GM18858 (cell line): ENCODE results near the gene AMPH.
A peak's percentile ranks its signal among the peaks of the same experiment; 100 is the strongest.
"Not testable (repeated sequence)": the region's sequence is repeated elsewhere in the genome, so short reads cannot be mapped to it uniquely, and the experiment has no call there.

Experiments used
- ATAC-seq: cut with Tn5 transposase; IDR thresholded peaks from one replicate; pipeline ENCODE4 v1.9.1; 2021; ENCODE audit not compliant: unreplicated experiment

AMPH gene

DNA sequence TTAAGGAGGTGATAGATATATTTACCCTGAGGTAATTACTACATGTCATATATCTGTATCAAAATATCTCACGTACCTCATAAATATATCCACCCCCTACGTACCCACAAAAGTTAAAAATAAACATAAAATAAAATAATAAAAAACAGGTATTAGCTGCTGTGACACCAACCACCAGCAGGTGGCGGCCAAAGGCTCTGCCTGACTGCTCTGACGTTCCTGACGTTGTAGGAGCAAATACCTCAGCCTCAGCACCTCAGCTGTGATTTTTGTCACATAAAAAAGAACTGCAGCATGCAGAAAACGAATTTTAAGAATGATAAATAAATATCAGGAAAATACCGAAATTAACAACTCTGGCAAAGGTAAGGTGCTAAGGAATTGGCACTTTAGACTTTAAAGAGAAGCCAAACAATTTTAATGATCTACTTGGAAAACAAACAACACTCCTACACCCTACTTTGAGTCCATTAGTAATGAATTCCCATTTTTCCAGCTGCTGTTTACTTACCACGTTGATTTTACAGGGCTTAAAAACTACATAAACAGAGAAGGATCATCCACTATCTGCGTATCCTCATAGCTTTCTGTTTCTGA is 232.3 kb downstream of the AMPH start:
- no peak for ATAC-seq

- ATAC-seq = no peak
Observed at GRCh38 chr7:38396852-38397251, 234.3 kb downstream of the AMPH start.

DNA sequence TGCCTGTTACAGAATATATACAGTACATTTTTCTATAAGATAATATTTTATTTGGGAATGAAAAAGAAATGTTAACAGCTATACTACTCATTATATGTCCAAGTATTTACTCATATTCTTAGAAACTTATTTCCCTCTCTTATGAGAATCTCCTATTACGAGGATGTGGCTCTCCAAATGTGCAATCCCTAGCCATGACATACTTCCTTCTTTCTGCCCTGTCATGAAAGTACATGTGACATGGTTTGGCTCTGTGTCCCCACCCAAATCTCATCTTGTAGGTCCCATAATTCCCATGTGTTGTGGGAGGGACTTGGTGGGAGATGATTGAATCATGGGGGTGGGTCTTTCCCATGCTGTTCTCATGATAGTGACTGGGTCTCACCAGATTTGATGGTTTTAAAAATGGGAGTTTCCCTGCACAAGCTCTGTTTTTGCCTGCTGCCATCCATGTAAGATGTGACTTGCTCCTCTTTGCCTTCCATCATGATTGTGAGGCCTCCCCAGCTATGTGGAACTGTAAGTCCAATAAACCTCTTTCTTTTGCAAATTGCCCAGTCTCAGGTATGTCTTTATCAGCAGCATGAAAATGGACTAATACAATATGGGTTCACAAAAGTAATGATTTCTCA is 235.1 kb downstream of the AMPH start:
- ATAC-seq = not testable (repeated sequence)

DNA sequence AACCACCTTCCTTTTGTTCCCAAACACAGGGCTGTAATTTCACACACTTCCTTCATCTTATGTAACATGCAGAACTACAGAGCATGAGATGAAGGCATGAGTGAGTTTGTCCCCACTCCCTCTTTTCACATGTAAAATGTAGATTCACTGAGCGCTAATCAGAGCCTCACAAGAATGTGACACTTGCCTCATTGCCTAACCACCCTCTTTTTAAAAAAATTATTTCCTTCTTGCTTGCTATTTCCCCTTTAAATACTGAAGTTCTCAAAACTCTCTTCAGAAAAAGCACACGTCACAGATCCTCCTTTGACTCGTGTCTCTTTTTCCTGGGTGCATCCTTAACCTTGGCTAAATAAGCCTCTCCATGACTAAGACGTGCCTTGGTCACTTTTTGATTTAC is 236.5 kb downstream of the AMPH start:
- ATAC-seq = no peak

DNA sequence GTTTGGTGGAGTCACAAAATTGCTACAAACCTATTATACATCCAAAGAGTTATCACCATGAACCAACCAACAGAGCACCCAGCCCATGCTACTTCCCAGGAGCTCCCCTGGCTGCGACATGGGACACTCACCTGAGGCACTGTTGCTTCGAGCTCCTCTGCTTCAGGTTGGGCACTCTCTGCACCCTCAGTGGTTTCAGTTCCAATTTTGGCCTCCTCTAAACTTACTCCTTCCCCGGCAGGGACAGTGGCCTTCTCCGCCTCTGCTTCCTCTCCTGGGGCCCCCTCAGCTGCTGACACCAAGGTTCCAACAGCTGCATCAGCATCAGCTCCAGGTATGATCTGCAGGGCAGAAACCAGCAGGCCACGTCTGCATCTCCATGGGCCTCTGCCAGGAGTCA is 237.3 kb downstream of the AMPH start:
- ATAC-seq = peak; percentile 59

DNA sequence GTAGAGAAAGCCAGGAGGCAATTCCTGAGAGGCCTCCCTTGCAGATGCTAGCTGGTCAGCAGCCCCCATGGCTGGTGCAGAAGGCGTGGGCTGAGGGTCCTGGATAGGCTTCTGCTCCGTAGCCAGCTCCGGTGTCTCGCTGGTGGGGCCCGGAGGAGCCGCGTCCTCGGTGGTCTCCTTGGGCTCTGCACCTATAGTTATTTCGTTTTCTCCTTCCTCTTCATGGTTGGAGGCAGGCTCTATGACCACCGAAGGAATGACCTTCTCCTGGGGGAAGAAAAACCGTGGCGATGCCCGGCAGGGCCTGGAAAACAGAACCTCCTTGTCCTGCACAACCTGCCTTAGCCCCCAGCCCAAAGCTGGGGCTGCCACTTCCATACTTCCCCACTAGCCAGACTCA is 239.4 kb downstream of the AMPH start:
- ATAC-seq = no peak

DNA sequence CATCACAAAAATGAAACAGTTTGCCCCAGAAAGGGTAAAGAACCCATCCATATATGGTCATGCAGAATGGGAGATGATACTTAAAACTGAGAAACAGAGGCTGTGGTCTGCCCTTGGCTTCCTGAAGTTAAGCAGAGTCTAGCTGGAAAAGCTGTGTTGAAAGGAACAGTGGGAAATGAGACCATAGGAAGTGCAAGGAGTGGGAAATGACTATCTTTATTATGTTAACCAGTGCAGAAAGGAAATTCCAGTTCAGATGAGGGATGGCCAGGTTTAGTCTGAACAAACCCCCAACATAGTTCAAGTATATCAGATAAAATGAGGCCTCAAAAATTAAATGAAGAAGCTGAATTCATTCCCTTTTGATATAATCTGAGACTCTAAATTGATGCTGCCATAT is 245.5 kb downstream of the AMPH start:
- ATAC-seq = no peak

DNA sequence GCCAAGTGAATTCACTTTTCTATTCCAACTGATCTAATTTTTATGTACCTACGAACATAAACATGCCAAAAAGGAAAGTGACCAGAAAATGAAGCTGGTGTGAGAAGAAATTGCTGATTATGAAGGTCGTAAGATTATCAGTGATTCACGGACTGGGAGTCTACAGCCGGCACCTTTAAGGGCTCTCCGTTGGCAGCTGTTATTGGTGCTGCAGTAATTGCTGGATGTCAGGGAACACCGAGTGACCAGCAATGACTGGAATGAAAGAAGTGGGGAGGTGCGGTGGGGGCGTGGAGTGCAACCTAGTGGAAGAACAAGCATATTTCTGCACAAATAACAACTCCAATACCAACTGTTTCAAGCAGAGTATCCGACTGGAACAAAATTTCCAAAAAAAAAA is 247.9 kb downstream of the AMPH start:
- ATAC-seq = no peak

DNA sequence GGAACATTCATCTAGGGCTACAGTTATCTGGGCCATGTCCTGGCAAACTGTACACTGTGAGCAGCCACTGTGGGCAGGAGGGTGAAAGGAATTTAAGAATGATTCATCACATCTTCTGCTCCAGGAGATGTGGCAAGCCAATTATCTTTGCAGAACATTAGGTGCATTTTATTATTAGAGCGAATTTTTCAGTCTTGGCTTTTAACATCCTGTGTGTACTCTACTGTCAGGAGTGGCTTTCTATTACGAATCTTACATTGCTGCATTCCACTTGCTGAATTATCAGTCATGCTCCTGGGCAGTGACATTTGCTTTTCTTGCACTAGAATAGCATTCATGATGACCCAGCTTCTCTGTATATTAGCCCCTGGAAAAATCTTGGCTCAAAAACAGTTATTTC is 248.5 kb downstream of the AMPH start:
- no peak for ATAC-seq

GRCh38 chr7:38375453-38375852 is 255.7 kb downstream of the AMPH start:
- no peak for ATAC-seq

GRCh38 chr7:38374507-38374906 is 256.7 kb downstream of the AMPH start:
- ATAC-seq = peak; percentile 41

GRCh38 chr7:38373155-38373554 is 258.0 kb downstream of the AMPH start:
- no peak for ATAC-seq

GRCh38 chr7:38372290-38372689 is 258.9 kb downstream of the AMPH start:
- no peak for ATAC-seq

GRCh38 chr7:38369816-38370493 is 261.2 kb downstream of the AMPH start:
- peak; percentile 60 for ATAC-seq

DNA sequence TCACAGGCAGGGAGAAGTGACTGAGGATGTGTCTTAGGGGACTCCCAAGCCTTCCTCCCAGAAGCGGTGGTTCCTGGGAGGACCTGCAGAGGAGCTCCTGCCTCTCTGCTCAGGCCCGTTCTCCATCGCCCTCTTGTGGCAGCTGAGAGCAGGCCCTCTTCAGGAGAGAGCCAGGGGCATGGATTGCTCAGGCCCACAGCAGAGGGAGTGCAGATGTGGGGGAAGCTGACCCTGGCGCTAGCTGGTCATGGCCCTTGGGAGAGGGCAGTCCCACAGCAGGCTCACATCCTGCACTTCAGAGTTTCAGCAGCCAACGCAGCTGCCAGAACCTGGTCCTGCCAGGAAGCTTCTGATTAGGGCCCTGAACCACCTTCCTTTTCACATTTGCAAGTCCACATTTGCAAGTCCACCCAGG is 263.0 kb downstream of the AMPH start:
- ATAC-seq = no peak

DNA sequence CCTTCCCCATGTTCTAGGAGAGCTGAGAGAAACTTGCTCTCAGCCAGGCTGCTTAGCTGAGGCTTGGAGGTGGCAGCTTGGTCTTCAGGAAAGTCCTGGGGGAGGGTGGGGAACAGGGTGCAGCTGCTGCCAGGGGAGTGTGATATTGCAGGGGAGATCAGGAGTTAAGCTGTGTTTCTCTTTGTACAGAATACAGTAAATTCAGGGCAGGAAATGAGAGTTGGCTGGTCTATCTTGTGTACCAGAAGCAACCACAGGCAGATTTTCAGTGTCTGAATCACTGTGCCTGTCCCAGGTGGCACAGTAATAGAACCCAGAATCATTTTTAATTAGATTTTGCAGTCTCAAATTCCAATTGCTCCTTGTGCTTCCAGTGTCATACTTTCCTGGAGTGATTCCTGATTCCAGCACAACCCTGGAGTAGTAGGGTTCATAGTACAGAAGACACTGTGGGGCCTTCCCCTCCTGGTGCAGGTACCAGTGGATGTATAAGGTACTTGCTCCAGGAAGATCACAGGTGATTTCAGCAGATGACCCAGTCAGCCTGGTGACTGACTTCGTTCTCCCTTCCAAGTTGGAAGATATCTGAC is 263.8 kb downstream of the AMPH start:
- ATAC-seq = peak; percentile 66

GRCh38 chr7:38363379-38363778 is 267.8 kb downstream of the AMPH start:
- not testable (repeated sequence) for ATAC-seq

- ATAC-seq = peak; percentile 27
Observed at GRCh38 chr7:38362611-38363237, 268.4 kb downstream of the AMPH start.

DNA sequence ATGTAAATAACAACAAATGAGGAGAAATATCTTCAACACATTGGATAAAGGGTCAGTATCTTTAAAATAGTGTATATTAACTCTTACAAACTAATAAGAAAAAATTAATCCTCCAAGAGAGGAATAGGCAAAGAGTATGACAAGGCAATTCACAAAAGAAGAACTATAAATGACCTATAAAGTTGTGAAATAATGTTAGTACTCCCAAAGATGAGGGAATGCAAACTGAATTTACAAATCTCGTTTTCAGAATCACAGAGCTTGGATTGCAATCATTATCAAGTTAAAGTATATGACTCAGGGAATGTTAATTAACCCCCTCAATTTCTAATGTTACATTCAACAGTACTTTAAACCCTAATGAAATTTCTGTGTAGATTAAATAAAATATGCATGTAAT is 270.4 kb downstream of the AMPH start:
- ATAC-seq = no peak

GRCh38 chr7:38359071-38359601 is 272.0 kb downstream of the AMPH start:
- ATAC-seq = peak; percentile 76

- ATAC-seq = not testable (repeated sequence)
Observed at GRCh38 chr7:38358273-38358831, 272.8 kb downstream of the AMPH start.
